ENCODE data around the gene ELMO1. TPM values are rescaled to one million over a fixed set of nuclear protein-coding genes. Genes with fewer than 3 reads are reported as not detected.
A peak's percentile ranks its signal among the peaks of the same experiment; 100 is the strongest.

The ELMO1 gene
- total RNA-seq, 2 experiments from 2014 or later = 129 to 137 TPM

DNA sequence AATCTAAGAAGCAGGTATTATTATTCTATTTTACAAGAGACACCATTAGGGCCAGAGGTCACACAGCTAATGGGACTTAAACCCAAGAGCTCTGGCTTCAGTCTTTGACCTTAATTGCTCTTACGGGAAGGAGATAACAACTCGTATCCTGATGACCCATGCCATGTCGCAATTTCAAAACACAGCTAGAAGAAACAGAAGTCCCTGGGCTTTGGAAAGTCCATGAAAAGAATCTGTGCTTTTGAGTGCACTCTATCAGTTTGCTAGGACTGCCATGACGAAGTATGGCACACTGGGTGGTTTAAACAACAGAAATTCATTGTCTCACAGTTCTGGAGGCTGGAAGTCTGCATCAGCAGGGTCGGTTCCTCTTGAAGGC is 476.5 kb downstream of the ELMO1 start:
- intact Hi-C loops (cut with micrococcal nuclease) = no loop called here
- Mint-ChIP-seq H3K27ac (no peak overlapping the region), H3K9me3 (peaks cover 3% of the 10 kb centered on the region), H3K36me3 (ENCODE audit: low read depth) (peaks cover 43% of the 10 kb centered on the region), H3K4me1 (ENCODE audit: low read depth) (peaks cover 19% of the 10 kb centered on the region), H3K27me3 (ENCODE audit: low read depth) (no peaks in the 10 kb centered on the region), H3K4me3 (no peak overlapping the region)
- no peak for DNase-seq
- CTCF ChIA-PET = interaction anchor here (1.8 kb wide), 1 partner anchor 8 kb away, joined by 6 read pairs; no protein-coding TSS in a partner anchor

DNA sequence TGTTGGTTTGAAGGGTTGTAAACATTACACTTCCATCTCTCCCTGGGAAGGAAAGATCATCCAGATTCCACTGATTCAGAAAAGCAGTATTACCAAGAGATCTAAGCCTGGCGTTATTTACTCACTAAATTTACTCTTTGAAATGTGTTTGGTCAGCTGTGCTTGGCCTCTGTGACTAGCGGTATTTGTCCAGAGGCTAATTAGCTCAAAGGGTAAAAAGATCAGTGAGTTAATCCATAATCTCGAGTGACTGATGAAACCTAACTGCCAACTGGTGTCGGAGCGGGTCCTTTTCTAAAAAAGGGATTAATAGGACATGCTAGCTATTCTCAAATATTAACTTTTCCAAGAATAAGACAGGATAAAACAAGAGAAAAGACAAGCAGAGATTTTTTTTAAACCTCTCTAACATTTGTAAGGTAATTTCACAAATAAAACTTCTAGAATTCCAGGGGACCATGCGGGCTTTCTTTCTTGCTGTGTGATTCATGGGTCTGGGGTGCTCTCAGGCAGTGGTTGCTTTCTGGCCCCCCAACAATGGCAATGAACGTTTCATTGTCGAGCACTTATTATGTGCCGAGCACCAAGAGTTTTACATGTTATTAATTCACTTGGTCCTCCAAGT is 477.0 kb downstream of the ELMO1 start:
- Mint-ChIP-seq H3K4me1 (ENCODE audit: low read depth) (peaks cover 19% of the 10 kb centered on the region), H3K27me3 (ENCODE audit: low read depth) (no peaks in the 10 kb centered on the region), H3K27ac (no peak overlapping the region), H3K9me3 (peaks cover 3% of the 10 kb centered on the region), H3K36me3 (ENCODE audit: low read depth) (peaks cover 40% of the 10 kb centered on the region), H3K4me3 (no peak overlapping the region)
- DNase-seq = no peak
- intact Hi-C loops (cut with micrococcal nuclease) = no loop called here
- CTCF ChIA-PET = interaction anchor here (1.2 to 1.8 kb wide), 2 partner anchors 9 to 16 kb away, joined by 6 read pairs; no protein-coding TSS in a partner anchor

DNA sequence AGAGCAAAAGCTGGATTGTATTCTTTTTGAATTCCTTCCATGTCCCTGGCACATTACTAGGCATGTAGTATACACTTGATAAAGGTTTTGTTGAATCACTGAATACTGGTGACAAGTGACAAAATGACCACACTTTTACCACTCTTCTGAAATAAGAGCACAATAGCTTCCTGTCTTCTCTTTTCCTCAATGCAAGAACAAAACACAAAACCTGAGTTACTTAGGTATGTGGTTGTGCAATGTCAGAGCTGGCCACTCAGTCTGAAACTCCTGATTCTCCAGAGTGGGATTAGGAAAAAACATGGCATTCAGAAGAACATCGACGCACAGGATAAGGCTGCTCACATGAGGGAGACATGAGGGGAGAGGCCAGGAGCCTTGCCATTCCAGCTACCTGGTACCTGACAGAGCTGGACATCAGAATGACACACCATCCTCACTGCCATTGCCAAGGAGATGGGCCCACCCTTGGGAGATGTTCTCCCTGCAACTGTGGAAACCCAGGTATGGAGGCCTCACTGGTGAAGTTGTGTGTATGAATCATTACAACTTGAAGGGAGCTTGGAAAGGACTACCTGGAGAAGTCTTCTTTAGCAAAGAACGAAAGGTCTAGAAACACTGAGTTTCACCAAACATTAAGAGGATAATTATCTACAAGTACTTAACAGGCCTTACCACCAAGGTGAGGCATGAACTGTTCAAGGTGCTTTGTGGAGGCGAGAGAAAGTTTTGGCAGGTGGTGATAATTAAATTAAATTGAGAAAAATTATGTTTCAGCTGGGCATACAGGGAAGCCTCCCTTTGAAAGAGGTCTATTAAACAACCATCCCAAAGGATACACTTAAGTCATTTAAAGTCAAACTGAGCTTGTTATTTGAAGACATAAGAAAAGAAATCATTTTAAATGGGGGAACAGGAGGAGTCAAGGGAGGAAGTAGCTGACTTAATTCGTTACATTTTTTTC is 477.8 kb downstream of the ELMO1 start:
- no peak for DNase-seq
- Mint-ChIP-seq H3K4me3 (no peak overlapping the region), H3K4me1 (ENCODE audit: low read depth) (peaks cover 22% of the 10 kb centered on the region), H3K27ac (no peak overlapping the region), H3K36me3 (ENCODE audit: low read depth) (peaks cover 37% of the 10 kb centered on the region), H3K27me3 (ENCODE audit: low read depth) (no peaks in the 10 kb centered on the region), H3K9me3 (peaks cover 3% of the 10 kb centered on the region)
- CTCF ChIA-PET = interaction anchor here (0.9 to 1.8 kb wide), 4 partner anchors 9 to 211 kb away, joined by 3 to 6 read pairs (median 4); no protein-coding TSS in a partner anchor
- intact Hi-C loops (cut with micrococcal nuclease) = no loop called here

DNA sequence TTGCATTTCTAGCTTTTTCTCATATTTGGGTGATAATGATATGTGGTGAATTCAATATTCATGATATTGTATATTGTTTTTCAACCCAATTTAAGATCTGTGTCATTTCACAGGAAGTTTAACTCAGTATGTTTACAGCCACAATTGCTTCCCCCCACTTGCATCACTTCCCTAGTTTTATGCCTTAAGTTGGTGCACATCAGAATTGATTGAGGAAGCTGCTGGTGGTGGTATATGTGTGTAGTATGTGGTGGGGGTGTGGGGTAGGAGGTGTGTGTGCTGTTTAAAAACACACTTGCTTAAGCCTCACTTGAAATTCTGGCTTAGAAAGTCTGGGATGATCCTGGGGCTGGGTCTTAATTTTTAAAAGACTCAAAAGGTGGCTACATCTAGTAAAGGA is 479.3 kb downstream of the ELMO1 start:
- Mint-ChIP-seq H3K4me3 (no peak overlapping the region), H3K4me1 (ENCODE audit: low read depth) (peaks cover 37% of the 10 kb centered on the region), H3K27me3 (ENCODE audit: low read depth) (no peaks in the 10 kb centered on the region), H3K27ac (no peak overlapping the region), H3K9me3 (peaks cover 3% of the 10 kb centered on the region), H3K36me3 (ENCODE audit: low read depth) (peaks cover 33% of the 10 kb centered on the region)
- DNase-seq = no peak
- intact Hi-C loops (cut with micrococcal nuclease) = no loop called here
- CTCF ChIA-PET = interaction anchor here (0.7 to 1.2 kb wide), 2 partner anchors 18 to 20 kb away, joined by 3 read pairs; no protein-coding TSS in a partner anchor

DNA sequence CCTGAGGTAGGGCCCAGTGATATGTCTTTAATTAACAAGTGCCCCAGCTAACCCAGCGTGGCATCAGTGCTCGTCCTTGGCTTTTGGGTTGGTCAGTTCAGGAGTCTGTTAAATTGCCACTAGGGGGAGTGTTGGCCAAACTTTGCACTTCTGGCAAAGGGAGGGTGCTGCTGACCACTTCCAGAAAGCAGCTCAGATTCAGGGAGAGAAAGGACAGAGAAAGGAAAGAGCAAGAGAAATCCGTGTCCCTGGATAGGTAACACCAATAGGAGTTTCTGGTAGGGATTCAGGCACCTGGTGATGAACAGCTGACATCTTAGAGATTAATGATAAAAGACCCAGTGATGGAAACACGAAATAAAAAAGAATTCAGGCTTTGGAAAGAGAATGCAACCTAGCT is 481.3 kb downstream of the ELMO1 start:
- no peak for DNase-seq
- H3K4me1 Mint-ChIP-seq (ENCODE audit: low read depth) = peaks cover 42% of the 10 kb centered on the region
- no peak overlapping the region for H3K4me3 Mint-ChIP-seq
- intact Hi-C loops (cut with micrococcal nuclease) = no loop called here
- no peak overlapping the region for H3K27ac Mint-ChIP-seq
- CTCF ChIA-PET = no interaction called here
- peaks cover 3% of the 10 kb centered on the region for H3K9me3 Mint-ChIP-seq
- peaks cover 31% of the 10 kb centered on the region for H3K36me3 Mint-ChIP-seq (ENCODE audit: low read depth)
- no peaks in the 10 kb centered on the region for H3K27me3 Mint-ChIP-seq (ENCODE audit: low read depth)

DNA sequence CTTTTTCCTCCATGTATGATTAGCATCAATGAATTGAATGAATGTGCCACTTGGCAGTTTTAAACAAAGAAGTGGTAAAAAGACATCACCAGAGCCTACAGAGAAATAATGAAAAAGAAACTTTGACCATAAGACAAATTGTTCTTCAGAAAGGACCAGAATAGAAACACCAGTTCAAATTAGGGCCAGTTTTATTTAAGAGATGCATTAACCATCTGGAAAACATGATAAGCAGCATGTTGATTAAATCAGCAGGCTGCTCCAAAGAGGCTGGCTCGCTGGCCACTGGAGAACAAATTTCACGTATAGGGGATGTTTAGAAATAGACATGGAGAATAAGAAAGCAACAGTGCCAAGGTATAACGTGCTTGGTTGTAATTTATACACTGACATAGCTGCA is 482.0 kb downstream of the ELMO1 start:
- intact Hi-C loops (cut with micrococcal nuclease) = no loop called here
- no peak overlapping the region for H3K4me3 Mint-ChIP-seq
- peaks cover 33% of the 10 kb centered on the region for H3K36me3 Mint-ChIP-seq (ENCODE audit: low read depth)
- CTCF ChIA-PET = interaction anchor here (0.6 kb wide), 1 partner anchor 239 kb away, joined by 3 read pairs; no protein-coding TSS in a partner anchor
- DNase-seq = no peak
- no peak overlapping the region for H3K27ac Mint-ChIP-seq
- H3K27me3 Mint-ChIP-seq (ENCODE audit: low read depth) = no peaks in the 10 kb centered on the region
- H3K4me1 Mint-ChIP-seq (ENCODE audit: low read depth) = peaks cover 47% of the 10 kb centered on the region
- H3K9me3 Mint-ChIP-seq = peaks cover 3% of the 10 kb centered on the region

DNA sequence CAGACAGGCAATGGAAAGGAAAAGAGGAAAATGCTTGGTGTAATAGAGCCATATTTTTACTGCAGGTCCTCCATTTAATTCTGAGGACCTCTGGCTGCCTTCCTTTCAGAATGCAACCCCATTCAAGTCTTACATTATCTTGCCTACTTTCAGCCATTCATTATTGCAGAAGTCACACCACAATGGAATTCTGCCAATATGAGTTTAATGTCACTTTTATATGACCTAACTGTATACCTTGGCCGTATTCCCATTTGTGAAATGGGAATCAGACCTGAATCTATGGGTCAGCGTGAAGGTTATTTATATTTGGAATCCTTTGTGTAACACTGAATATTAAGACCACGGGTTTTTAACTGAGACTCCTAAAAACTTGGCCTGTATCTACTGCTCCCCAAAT is 482.6 kb downstream of the ELMO1 start:
- intact Hi-C loops (cut with micrococcal nuclease) = no loop called here
- Mint-ChIP-seq H3K27me3 (ENCODE audit: low read depth) (no peaks in the 10 kb centered on the region), H3K36me3 (ENCODE audit: low read depth) (peaks cover 29% of the 10 kb centered on the region), H3K4me3 (no peak overlapping the region), H3K27ac (no peak overlapping the region), H3K4me1 (ENCODE audit: low read depth) (peaks cover 44% of the 10 kb centered on the region), H3K9me3 (peaks cover 3% of the 10 kb centered on the region)
- no peak for DNase-seq
- CTCF ChIA-PET = no interaction called here

DNA sequence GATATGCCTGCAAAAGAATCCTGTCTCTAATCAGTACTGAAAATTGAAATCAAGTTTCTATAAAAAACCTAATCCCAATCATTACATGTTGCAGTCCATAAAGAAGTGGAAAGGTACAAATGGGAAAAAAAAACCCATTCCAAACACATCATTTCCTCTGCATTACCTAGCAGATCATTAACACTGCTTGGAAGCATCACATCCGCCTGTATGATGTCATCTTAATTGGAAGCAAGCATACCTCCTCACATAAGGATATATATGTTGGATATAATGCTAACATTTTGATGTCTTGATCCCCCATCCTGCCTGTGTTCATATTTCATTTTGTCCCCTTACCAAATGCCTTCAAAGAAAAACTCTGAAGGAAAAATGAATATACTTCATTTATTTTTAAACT is 483.0 kb downstream of the ELMO1 start:
- Mint-ChIP-seq H3K9me3 (peaks cover 3% of the 10 kb centered on the region), H3K27me3 (ENCODE audit: low read depth) (no peaks in the 10 kb centered on the region), H3K4me3 (no peak overlapping the region), H3K4me1 (ENCODE audit: low read depth) (peaks cover 44% of the 10 kb centered on the region), H3K36me3 (ENCODE audit: low read depth) (peaks cover 28% of the 10 kb centered on the region), H3K27ac (no peak overlapping the region)
- CTCF ChIA-PET = no interaction called here
- intact Hi-C loops (cut with micrococcal nuclease) = no loop called here
- DNase-seq = no peak

DNA sequence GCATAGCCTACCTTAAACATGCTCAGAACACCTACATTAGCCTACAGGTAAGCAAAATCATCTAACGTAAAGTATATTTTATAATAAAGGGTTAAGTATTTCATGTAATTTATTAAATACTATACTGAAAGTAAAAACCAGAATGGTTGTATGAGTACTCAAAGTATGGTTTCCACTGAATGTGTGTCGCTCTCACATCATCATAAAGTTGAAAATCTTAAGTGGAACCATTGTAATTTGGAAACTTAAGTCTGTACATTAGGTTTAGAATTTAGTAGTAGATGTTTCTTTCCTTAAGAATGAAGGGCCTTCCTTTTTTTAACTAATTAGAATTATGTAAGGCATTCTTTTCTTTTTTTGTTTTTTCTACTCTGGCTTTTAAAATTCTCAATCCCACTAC is 484.4 kb downstream of the ELMO1 start:
- no peak for DNase-seq
- peaks cover 27% of the 10 kb centered on the region for H3K36me3 Mint-ChIP-seq (ENCODE audit: low read depth)
- CTCF ChIA-PET = interaction anchor here (0.7 to 1.0 kb wide), 2 partner anchors 292 to 476 kb away, joined by 3 read pairs; no protein-coding TSS in a partner anchor
- H3K27ac Mint-ChIP-seq = no peak overlapping the region
- no peaks in the 10 kb centered on the region for H3K27me3 Mint-ChIP-seq (ENCODE audit: low read depth)
- no peak overlapping the region for H3K4me3 Mint-ChIP-seq
- H3K4me1 Mint-ChIP-seq (ENCODE audit: low read depth) = peaks cover 47% of the 10 kb centered on the region
- intact Hi-C loops (cut with micrococcal nuclease) = no loop called here
- peaks cover 3% of the 10 kb centered on the region for H3K9me3 Mint-ChIP-seq

DNA sequence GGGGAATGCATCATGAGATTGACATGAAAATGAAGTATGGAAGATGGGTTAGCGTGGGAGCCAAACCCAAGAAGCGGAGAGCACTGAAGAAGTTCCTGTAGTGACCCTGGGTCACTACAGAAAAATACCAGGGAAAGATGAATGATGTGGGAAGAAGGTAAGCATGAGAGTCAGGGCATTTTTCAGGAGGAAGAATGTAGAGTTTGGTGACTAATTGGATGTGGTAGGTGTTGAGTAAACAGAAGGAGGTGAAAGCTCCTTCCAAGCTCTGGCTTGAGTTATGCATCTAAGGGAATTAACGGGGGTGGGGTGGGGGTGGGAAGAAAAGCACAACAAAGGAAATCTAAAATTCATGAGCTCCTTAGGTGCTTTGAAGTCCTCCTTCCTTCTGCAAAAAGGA is 486.3 kb downstream of the ELMO1 start:
- H3K4me1 Mint-ChIP-seq (ENCODE audit: low read depth) = peaks cover 47% of the 10 kb centered on the region
- peaks cover 2% of the 10 kb centered on the region for H3K9me3 Mint-ChIP-seq
- no peak for DNase-seq
- H3K4me3 Mint-ChIP-seq = no peak overlapping the region
- peak overlapping the region; percentile 37 for H3K27ac Mint-ChIP-seq
- intact Hi-C loops (cut with micrococcal nuclease) = no loop called here
- no peaks in the 10 kb centered on the region for H3K27me3 Mint-ChIP-seq (ENCODE audit: low read depth)
- H3K36me3 Mint-ChIP-seq (ENCODE audit: low read depth) = peaks cover 23% of the 10 kb centered on the region
- CTCF ChIA-PET = interaction anchor here (0.6 kb wide), 1 partner anchor 220 kb away, joined by 7 read pairs; no protein-coding TSS in a partner anchor

DNA sequence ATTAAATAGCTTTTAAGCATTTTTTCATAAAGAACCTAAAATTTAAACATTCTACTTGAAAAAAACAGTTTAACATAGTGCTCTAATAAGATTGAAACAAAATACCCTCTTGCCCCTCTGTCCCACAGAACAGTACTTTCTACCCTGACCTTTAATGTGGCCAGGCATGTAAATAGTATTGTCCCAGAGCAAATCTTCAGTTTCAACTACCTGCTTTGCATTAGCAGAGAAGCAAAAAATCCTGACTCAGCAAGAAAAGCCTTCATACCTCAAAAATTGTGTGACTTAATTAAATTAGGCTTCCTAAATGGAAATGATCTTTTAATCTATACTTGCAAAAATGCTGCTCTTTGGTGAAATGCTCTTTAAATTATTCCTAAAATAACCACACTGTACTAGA is 487.0 kb downstream of the ELMO1 start:
- DNase-seq = no peak
- H3K4me3 Mint-ChIP-seq = no peak overlapping the region
- intact Hi-C loops (cut with micrococcal nuclease) = no loop called here
- peaks cover 21% of the 10 kb centered on the region for H3K36me3 Mint-ChIP-seq (ENCODE audit: low read depth)
- peaks cover 47% of the 10 kb centered on the region for H3K4me1 Mint-ChIP-seq (ENCODE audit: low read depth)
- H3K27me3 Mint-ChIP-seq (ENCODE audit: low read depth) = no peaks in the 10 kb centered on the region
- CTCF ChIA-PET = no interaction called here
- H3K27ac Mint-ChIP-seq = no peak overlapping the region
- H3K9me3 Mint-ChIP-seq = no peaks in the 10 kb centered on the region

DNA sequence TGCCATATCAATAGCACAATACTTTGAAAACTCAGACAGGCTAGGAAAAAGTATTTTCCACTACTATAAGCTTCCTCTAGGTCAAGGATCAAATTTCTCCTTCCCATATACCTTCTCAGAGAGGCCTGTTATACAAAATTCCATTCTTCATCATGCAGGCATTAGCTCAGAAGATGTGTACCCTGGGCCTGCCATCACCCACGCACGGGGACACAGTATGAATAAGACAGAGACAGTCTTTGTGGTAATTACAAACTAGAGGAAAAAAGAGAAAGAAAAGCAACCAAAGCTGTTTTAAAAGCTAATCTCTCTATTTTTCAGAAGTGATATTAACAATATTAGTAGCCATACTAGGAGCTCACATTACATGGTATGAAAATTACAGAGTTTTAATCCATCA is 487.6 kb downstream of the ELMO1 start:
- H3K27me3 Mint-ChIP-seq (ENCODE audit: low read depth) = no peaks in the 10 kb centered on the region
- H3K4me1 Mint-ChIP-seq (ENCODE audit: low read depth) = peaks cover 47% of the 10 kb centered on the region
- H3K36me3 Mint-ChIP-seq (ENCODE audit: low read depth) = peaks cover 17% of the 10 kb centered on the region
- H3K27ac Mint-ChIP-seq = no peak overlapping the region
- H3K4me3 Mint-ChIP-seq = no peak overlapping the region
- intact Hi-C loops (cut with micrococcal nuclease) = no loop called here
- no peaks in the 10 kb centered on the region for H3K9me3 Mint-ChIP-seq
- peak; percentile 10 for DNase-seq
- CTCF ChIA-PET = interaction anchor here (0.6 to 1.3 kb wide), 2 partner anchors 31 to 63 kb away, joined by 3 read pairs; no protein-coding TSS in a partner anchor
